Loucy (cell line): ENCODE data around the gene CSNK1G3.
A peak's percentile ranks its signal among the peaks of the same experiment; 100 is the strongest.

ENCODE experiments used
- H2AFZ ChIP-seq: fragments of 200-600 bp; sonication (generic); 2 replicates; pipeline ENCODE4 v1.6.0; 2016; ENCODE audit warnings: antibody characterized with exemption, mild to moderate bottlenecking, low read length, moderate library complexity
- H3F3A ChIP-seq: fragments of 200-600 bp; 2 replicates; pipeline ENCODE4 v1.6.0; 2016; ENCODE audit warnings: antibody characterized with exemption, low read depth, mild to moderate bottlenecking
- H3K27me3 ChIP-seq: fragments of 200-600 bp; sonication (generic); 2 replicates; pipeline ENCODE4 v1.6.1; 2014; ENCODE audit warnings: low read length, mild to moderate bottlenecking; ENCODE audit not compliant: insufficient read depth, poor library complexity, severe bottlenecking
- H3K36me3 ChIP-seq: fragments of 200-600 bp; sonication (generic); 2 replicates; pipeline ENCODE4 v1.6.1; 2016; ENCODE audit warnings: low read length; ENCODE audit not compliant: insufficient read depth
- H3K4me1 ChIP-seq: fragments of 200-600 bp; sonication (generic); 2 replicates; pipeline ENCODE4 v1.5.1; 2014; ENCODE audit warnings: low read length, mild to moderate bottlenecking; ENCODE audit not compliant: insufficient read depth, poor library complexity, severe bottlenecking
- H3K4me2 ChIP-seq: fragments of 200-600 bp; sonication (generic); 2 replicates; pipeline ENCODE4 v1.6.0; 2014; ENCODE audit warnings: antibody characterized with exemption, low read length, low read depth, mild to moderate bottlenecking; ENCODE audit not compliant: poor library complexity, severe bottlenecking
- H3K4me3 ChIP-seq: fragments of 200-600 bp; sonication (generic); 2 replicates; pipeline ENCODE4 v1.5.1; 2014; ENCODE audit warnings: low read length, mild to moderate bottlenecking, mixed read lengths; ENCODE audit not compliant: poor library complexity, severe bottlenecking
- H3K79me2 ChIP-seq: fragments of 200-600 bp; sonication (generic); 2 replicates; pipeline ENCODE4 v1.6.1; 2014; ENCODE audit warnings: low read length; ENCODE audit not compliant: insufficient read depth
- H3K9ac ChIP-seq: fragments of 200-600 bp; sonication (generic); 2 replicates; pipeline ENCODE4 v1.6.0; 2014; ENCODE audit warnings: mild to moderate bottlenecking, low read depth, low read length, moderate library complexity; ENCODE audit not compliant: poor library complexity, severe bottlenecking
- H3K9me2 ChIP-seq: fragments of 200-600 bp; sonication (generic); replicated peaks from 2 replicates; pipeline ENCODE4 v1.6.1; 2016; ENCODE audit warnings: low read depth, low read length, mixed read lengths
- H3K9me3 ChIP-seq: fragments of 200-600 bp; sonication (generic); 2 replicates; pipeline ENCODE4 v1.6.1; 2014; ENCODE audit warnings: mild to moderate bottlenecking, antibody characterized with exemption, low read length, low read depth; ENCODE audit not compliant: insufficient read depth
- H4K20me1 ChIP-seq: fragments of 200-600 bp; sonication (generic); 2 replicates; pipeline ENCODE4 v1.6.0; 2014; ENCODE audit warnings: antibody characterized with exemption, low read length, mild to moderate bottlenecking; ENCODE audit not compliant: insufficient read depth, poor library complexity, severe bottlenecking
- CTCF ChIP-seq: fragments of 200-600 bp; sonication (generic); conservative IDR thresholded peaks from 2 replicates; pipeline ENCODE4 v1.5.1; 2014; ENCODE audit warnings: mild to moderate bottlenecking, antibody characterized with exemption, low read length
- EZH2phosphoT487 ChIP-seq: fragments of 200-600 bp; IDR thresholded peaks from 2 replicates; pipeline ENCODE4 v1.6.1; 2018; ENCODE audit warnings: antibody characterized with exemption, mild to moderate bottlenecking, moderate library complexity, borderline replicate concordance

CSNK1G3 gene

GRCh38 chr5:123511290-123511647, 708 bp upstream of the CSNK1G3 start:
- Histone ChIP-seq H3K9me2 (no peaks in the 10 kb centered on the region), H3K4me3 (peak overlapping the region; percentile 74), H3K79me2 (peaks cover 31% of the 10 kb centered on the region), H2AFZ (peak overlapping the region; percentile 79; the same call in 1 of the 2 replicates), H4K20me1 (peaks cover 12% of the 10 kb centered on the region), H3K9ac (peak overlapping the region; percentile 64), H3K36me3 (no peaks in the 10 kb centered on the region), H3K4me1 (peaks cover 13% of the 10 kb centered on the region), H3K4me2 (peak overlapping the region; percentile 81), H3F3A (no peaks in the 10 kb centered on the region), H3K27me3 (no peaks in the 10 kb centered on the region), H3K9me3 (no peaks in the 10 kb centered on the region)
- TF ChIP-seq EZH2phosphoT487 (no peak), CTCF (no peak)

GRCh38 chr5:123512611-123513461, 859 bp downstream of the CSNK1G3 start:
- peaks cover 12% of the 10 kb centered on the region for H4K20me1 ChIP-seq
- peak overlapping the region; percentile 66 for H3K4me2 ChIP-seq
- H3K36me3 ChIP-seq, result no peaks in the 10 kb centered on the region
- H3K4me3 ChIP-seq, result peak overlapping the region; percentile 85
- TF ChIP-seq CTCF, result no peak
- no peak for TF ChIP-seq EZH2phosphoT487
- H3K79me2 ChIP-seq, result peaks cover 43% of the 10 kb centered on the region
- no peaks in the 10 kb centered on the region for H3K27me3 ChIP-seq
- H3K9me3 ChIP-seq, result no peaks in the 10 kb centered on the region
- peak overlapping the region; percentile 55; the same call in 1 of the 2 replicates for H2AFZ ChIP-seq
- peaks cover 28% of the 10 kb centered on the region for H3K4me1 ChIP-seq
- H3K9me2 ChIP-seq, result no peaks in the 10 kb centered on the region
- no peaks in the 10 kb centered on the region for H3F3A ChIP-seq
- peak overlapping the region; percentile 87 for H3K9ac ChIP-seq

GRCh38 chr5:123514615-123515355, 2.8 kb downstream of the CSNK1G3 start:
- Histone ChIP-seq H3F3A (no peaks in the 10 kb centered on the region), H4K20me1 (peaks cover 12% of the 10 kb centered on the region), H3K79me2 (peaks cover 63% of the 10 kb centered on the region), H3K4me2 (peak overlapping the region; percentile 66), H3K27me3 (no peaks in the 10 kb centered on the region), H3K36me3 (no peaks in the 10 kb centered on the region), H3K4me1 (peaks cover 36% of the 10 kb centered on the region), H3K9me3 (no peaks in the 10 kb centered on the region), H3K9ac (no peak overlapping the region), H3K4me3 (peak overlapping the region; percentile 46), H3K9me2 (no peaks in the 10 kb centered on the region), H2AFZ (no peak overlapping the region)
- TF ChIP-seq CTCF (no peak), EZH2phosphoT487 (no peak)
